Measurements from ENCODE around the gene KLF5. TPM values are rescaled to one million over a fixed set of nuclear protein-coding genes. Genes with fewer than 3 reads are reported as not detected.

Gene KLF5
- total RNA-seq, 4 donors from 2014 or later = 2.8 to 14.0 (median 5.8) TPM

GRCh38 chr13:73111331-73111730 is 52.5 kb downstream of the KLF5 start:
- TF ChIP-seq CTCF (IDR thresholded peaks at IDR 0.05; ENCODE audit: low read depth) = no peak

GRCh38 chr13:73119612-73120011 is 60.8 kb downstream of the KLF5 start:
- no peak for TF ChIP-seq CTCF (IDR thresholded peaks at IDR 0.05; ENCODE audit: low read depth)

Small RNA genes within 50 kb of the gene (small RNA-seq; reads per million reads assigned to genes)
- not detected for gene RNU6-66P

All from subcutaneous adipose tissue (tissue), 4 donors.